GM12873 (cell line): Measurements from ENCODE around the gene CRTC2.

ENCODE experiments used
- TF ChIP-seq, protein P1 (sequence below): IDR thresholded peaks from 2 replicates; pipeline ENCODE4 v1.5.1; 2012; ENCODE audit warnings: low read depth, mild to moderate bottlenecking, moderate library complexity, low read length, control low read depth; ENCODE audit not compliant: insufficient read depth; ENCODE audit errors: missing control alignments

Gene CRTC2

DNA sequence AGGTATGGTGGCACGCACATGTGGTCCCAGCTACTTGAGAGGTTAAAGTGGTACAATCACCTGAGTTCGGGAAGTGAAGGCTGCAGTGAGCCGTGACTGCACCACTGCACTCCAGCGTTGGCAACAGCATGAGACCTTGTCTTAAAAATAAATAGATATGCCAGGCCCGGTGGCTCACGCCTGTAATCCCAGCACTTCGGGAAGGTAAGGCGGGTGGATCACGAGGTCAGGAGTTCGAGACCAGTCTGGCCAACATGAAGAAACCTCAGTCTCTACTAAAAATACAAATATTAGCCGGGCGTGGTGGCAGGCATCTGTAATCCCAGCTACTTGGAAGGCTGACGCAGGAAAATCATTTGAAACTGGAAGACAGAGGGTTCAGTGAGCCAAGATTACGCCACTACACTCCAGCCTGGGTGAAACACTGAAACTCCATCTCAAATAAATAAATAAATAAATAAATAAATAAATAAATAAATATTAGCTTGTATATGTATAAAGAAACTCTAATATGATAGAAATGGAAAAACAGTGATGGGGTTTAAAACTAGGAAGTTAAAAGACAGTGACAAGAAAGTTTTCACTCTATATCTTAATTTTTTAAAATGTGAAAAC lies 54.5 kb downstream of the CRTC2 start:
- TF ChIP-seq, protein P1, sequence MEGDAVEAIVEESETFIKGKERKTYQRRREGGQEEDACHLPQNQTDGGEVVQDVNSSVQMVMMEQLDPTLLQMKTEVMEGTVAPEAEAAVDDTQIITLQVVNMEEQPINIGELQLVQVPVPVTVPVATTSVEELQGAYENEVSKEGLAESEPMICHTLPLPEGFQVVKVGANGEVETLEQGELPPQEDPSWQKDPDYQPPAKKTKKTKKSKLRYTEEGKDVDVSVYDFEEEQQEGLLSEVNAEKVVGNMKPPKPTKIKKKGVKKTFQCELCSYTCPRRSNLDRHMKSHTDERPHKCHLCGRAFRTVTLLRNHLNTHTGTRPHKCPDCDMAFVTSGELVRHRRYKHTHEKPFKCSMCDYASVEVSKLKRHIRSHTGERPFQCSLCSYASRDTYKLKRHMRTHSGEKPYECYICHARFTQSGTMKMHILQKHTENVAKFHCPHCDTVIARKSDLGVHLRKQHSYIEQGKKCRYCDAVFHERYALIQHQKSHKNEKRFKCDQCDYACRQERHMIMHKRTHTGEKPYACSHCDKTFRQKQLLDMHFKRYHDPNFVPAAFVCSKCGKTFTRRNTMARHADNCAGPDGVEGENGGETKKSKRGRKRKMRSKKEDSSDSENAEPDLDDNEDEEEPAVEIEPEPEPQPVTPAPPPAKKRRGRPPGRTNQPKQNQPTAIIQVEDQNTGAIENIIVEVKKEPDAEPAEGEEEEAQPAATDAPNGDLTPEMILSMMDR, result no peak

DNA sequence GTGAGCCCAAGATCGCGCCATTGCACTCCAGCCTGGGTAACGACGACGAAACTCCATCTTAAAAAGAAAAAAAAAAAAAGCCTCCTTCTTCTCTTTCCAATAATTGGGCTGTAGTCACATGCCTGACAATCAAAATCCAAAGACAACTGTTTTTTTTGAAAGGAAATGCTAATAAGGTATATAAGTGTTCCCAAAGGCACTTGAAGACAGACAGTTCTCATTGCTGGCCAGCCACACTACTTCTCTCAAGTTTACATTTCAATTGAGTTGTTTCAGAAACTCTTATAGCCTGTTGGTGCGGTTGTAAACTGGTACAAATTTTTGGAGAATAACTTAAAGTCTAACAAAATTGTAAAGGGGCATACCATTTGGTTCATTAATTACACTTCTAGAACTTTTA lies 58.9 kb downstream of the CRTC2 start:
- TF ChIP-seq, protein P1, result no peak
